IPS-18c (cell line): ENCODE data around the gene DEPDC5.
"Not testable (repeated sequence)": the region's sequence is repeated elsewhere in the genome, so short reads cannot be mapped to it uniquely, and the experiment has no call there.

Experiments
- H3K4me3 ChIP-seq: 2 replicates; pipeline ENCODE4 v1.7.0; 2013; ENCODE audit warnings: low read depth, mild to moderate bottlenecking, low read length, moderate library complexity; ENCODE audit not compliant: insufficient read depth
- H3K9me3 ChIP-seq: one replicate; pipeline ENCODE4 v1.6.1; 2013; ENCODE audit warnings: mild to moderate bottlenecking, low read length, moderate library complexity; ENCODE audit not compliant: control insufficient read depth, insufficient read depth

Gene DEPDC5

DNA sequence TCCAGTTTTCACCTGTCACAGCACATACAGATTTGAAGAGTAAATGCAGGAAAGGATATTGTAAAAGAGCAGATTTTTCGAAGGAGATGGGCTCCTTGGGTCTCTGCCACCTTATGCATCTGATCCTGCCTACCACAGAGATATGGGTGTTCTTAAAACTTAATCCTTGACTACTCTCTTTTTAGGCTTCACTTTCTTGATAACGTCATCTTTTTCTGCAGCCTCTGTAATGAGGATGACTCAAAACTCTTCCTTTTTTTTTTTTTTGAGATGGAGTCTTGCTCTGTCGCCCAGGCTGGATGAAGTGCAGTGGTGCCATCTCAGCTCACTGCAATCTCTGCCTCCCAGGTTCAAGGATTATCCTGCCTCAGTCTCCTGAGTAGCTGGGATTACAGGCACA lies 11.7 kb upstream of the DEPDC5 start:
- H3K9me3 ChIP-seq: no peaks in the 10 kb centered on the region
- no peak overlapping the region for H3K4me3 ChIP-seq

DNA sequence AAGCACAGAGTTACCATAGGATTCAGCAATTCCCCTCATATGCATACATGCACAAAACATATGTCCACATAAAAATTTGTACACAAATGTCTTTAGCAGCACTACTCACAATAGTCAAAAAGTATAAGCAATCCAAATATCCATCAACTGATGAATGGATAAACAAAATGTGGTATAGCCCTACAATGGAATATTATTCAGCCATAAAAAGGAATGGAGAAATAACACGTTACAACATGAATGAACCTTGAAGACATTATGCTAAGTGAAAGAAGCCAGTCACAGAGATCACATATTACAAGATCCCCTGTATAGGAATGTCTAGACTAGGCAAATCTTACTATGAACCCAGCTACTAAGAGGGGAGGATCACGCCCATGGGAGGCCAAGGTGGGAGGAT lies 11.1 kb upstream of the DEPDC5 start:
- no peaks in the 10 kb centered on the region for H3K9me3 ChIP-seq
- H3K4me3 ChIP-seq: no peak overlapping the region

DNA sequence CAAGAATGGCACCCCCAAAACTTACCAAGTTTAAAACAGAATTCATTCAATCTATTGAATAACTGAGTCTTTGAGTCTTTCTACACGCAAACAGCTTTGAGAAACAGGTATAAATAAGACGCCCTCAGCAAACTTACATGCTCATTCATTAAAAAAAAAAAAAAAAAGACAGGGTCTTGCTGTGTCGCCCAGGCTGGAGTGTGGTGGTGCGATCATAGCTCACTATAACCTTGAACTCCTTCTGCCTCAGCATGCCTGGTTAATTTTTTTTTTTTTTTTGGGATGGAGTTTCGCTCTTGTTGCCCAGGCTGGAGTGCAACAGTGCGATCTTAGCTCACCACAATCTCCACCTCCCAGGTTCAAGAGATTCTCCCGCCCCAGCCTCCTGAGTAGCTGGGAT lies 9.9 kb upstream of the DEPDC5 start:
- H3K4me3 ChIP-seq: no peak overlapping the region
- H3K9me3 ChIP-seq: no peaks in the 10 kb centered on the region

DNA sequence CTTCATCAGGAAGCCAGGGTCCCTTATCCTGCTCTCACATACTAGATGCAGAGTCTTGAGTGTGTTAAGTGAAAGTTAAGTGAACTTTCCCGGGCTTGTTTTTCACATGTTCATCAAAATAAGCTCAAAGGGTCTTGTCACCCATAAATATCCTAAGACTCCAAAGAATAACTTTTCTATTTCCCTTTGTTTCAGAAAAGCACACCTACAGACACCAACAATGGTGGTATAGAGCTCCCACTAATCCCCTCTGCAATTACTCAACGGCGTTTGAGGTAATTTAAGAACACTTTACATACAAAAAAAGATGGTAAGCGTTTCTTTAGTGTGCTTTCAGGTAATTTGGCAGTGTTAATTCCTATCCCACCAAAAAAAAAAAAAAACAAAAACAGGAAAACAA lies 6.4 kb upstream of the DEPDC5 start:
- Histone ChIP-seq H3K4me3 (no peak overlapping the region; the same call in none of the 2 replicates), H3K9me3 (no peaks in the 10 kb centered on the region)

DNA sequence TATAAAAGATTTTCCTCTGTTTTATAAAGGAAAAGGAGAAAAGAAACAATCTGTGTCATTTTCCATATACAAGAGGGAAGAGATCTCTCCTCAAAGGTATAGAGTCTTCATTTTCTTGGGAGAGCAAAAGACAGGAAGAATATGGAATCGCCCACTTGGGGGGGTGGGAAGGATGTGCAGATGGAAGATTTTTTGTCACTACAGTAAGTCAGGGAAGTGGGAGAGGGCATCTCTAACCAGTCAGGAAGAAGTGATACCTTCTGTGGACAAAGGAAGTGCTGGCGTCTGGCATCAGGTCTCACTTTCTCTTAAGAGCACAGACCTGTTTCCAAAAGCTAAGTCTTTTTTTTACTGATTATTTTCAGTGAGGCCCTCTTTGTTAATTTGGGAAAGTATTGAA lies 5.3 kb upstream of the DEPDC5 start:
- peaks cover under 1% of the 10 kb centered on the region for H3K9me3 ChIP-seq
- H3K4me3 ChIP-seq: peak overlapping the region; percentile 98

DNA sequence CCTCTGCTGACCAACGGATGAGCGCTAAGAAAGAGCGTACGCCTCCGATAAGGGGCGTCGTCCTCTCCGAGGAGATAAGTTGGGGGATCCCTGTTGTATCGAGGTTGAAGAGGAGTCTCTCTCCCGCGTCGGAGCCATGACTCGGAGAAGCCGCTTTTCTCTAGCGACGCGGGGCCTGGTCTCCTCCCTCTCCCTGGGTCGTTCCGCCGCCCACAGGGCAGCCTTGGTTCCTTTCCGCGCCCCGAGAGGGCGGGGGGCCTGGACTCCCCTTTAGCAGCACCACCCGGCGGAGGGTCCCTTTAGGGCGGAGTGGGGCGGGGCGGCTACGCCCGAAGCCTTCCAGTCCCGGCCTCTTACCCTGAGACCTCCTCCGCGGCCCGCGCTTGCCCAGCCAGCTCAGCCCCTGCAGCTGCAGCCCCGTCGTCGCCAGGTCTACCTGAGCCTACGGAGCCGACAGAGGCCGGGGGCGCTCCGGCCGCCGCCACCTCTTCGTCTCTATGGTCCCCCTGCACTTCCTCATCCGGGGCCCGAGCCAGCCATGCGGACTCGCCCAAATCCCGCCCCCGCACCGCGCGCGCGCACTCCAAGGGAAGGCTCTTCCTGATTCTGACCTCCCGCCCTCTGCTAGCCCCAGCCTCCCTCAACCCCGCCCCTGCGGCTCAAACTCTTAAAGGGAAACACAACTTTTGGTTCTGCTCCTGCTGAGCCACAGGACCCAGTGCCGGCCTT lies 4.0 kb upstream of the DEPDC5 start, which contains the start of gene PRR14L:
Gene PRR14L (minus strand): TSS at position 497 of the 729 bp plus-strand sequence. CDS start 11,272 bp downstream, outside the sequence.
- Histone ChIP-seq H3K9me3 (peaks cover 3% of the 10 kb centered on the region), H3K4me3 (peak within 1 kb of the TSS; percentile 98)

DNA sequence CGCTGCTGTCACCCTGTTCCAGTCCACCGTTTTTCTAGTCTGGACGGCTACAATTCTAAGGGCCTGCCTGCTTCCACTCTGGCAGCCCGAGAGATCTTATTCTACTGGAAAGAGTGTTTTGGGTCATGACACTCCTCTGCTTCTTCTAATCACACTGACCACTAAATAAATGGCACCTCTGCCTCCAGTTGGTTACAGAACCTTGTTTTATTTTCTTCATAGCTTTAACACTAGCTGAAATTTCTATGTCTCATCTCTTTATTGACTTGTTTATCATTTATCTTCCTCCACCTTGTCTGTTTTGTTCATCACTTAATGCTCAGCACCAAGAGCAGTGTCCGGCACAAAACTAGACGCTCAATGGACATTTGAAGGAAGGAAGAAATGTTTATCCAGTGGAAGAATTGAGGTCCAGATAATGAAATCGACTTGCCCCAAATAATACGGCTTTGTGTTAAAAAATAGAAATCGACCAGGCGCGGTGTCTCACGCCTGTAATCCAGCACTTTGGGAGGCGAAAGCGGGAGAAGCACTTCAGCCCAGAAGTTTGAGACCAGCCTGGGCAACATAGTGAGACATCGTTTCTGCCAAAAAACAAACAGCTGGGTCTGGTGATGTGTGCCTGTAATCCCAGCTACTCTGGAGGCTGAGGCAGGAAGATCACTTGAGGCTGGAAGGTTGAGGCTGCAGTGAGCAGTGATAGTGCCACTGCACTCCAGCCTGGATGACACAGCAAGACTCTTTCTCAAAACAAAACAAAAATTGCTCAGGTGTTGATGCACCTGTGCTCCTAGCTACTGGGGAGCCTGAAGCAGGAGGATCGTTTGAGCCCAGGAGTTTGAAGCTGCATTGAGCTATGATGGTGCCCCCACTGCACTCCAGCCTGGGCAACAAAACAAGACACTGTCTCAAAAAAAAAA lies 3.2 kb upstream of the DEPDC5 start:
- Histone ChIP-seq H3K4me3 (no peak overlapping the region; the same call in 1 of the 2 replicates), H3K9me3 (peaks cover 3% of the 10 kb centered on the region)

DNA sequence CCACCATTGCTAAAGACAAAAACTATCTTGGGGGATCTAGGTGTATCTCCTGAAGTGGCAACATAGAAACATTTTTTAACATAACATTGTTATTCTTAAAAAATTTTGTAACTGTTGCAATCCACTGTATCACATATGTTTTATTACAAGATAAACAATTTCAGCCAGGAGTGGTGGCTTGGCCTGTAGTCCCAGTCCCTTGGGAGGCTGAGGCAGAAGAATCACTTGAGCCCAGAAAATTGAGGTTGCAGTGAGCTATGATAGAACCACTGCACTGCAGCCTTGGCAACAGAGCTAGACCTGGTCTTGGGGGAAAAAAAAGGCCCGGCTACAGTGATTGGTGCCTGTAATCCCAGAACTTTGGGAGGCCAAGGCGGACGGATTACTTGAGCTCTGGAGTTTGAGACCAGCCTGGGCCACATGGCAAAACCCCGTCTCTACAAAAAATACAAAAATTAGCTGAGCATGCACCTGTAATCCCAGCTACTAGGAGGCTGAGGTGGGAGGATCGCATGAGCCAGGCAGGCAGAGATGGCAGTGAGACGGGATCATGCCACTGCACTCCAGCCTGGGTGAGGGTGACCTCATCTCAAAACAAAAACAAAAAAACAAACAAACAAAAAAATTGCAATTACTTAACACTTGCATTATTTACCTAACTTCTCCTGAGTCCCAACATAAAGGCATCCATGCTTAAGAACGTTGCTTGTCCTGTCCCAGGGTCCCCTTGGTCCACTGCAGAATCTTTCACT lies 1.5 kb upstream of the DEPDC5 start:
- H3K4me3 ChIP-seq: no peak overlapping the region
- peaks cover 3% of the 10 kb centered on the region for H3K9me3 ChIP-seq

DNA sequence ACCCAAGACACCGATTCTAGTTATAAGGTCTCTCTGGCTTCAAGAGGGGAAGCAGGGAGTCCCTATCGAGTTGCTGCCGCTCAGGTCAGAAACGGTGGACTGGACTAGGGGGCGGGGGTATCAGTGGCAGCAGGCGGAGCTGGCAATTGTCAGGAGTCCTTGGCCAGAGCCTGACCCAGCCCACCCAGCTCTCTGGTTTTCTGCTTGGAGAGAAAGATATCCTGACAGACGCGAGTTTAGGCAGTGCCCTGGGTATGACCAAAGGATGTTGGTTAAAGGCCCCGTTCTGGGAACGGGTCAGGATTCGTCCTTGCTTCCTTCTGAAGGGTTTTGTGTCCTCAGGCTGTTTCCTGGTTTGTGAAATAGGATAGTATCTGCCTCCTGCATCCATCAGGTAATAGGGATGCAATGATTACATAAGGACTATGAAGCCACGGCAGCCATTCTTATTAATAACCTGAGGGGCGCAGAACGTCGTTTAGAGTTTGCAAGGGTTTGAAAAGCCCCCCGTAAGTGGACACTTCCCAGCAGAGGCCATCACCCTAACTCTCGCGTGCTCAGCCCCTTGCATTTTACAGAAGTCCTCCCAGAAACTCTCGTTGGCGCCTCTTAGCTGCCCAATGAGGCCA lies 700 bp upstream of the DEPDC5 start:
- Histone ChIP-seq H3K4me3 (peak overlapping the region; percentile 87), H3K9me3 (peaks cover 3% of the 10 kb centered on the region)

DNA sequence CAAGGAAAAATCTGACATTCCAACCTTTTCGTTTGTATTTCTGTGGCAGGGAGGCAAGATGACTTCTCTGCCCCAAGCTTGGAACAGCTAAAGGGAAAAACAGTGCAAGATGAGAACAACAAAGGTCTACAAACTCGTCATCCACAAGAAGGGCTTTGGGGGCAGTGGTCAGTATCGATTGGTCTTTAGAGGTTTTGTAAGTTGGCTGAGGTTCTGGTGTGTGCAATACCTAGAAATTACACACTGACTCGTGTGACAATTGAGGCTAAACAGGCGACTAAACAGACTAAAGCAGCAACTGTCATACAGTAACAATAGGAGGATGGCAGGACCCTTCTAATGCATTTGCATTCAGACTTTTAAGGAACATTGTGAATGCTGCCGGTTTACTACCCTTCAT lies 994 bp downstream of the DEPDC5 start:
- H3K9me3 ChIP-seq: peaks cover 3% of the 10 kb centered on the region
- H3K4me3 ChIP-seq: peak overlapping the region; percentile 87; the same call in 1 of the 2 replicates

DNA sequence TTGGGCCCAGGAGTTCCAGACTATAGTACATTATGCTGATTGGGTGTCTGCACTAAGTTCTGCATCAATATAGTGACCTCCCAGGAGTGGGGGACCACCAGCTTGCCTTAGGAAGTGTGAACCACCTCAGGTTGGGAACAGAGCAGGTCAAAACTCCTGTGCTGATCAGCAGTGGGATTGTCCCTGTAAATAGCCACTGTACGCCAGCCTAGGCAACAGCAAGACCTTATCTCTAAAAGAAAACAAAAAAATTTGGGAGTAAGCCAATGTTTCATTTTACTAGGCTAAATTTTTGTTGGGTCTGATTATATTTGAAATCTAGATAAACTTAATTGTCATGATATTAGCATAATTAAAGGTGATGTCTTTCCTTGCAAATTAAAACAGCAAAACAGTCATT lies 3.4 kb downstream of the DEPDC5 start:
- Histone ChIP-seq H3K4me3 (no peak overlapping the region), H3K9me3 (peaks cover 3% of the 10 kb centered on the region)

DNA sequence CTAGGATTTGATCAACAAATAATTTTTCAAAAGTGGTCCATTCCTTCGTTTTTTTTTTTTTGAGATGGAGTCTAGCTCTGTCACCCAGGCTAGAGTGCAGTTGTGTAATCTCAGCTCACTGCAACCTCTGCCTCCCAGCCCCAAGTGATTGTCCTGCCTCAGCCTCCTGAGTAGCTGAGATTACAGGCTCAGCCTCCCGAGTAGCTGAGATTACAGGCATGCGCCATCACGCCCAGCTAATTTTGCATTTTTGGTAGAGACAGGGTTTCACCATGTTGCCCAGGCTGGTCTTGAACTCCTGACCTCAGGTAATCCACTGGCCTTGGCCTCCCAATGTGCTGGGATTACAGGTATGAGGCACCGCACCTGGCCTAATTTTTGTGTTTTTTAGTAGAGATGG lies 5.0 kb downstream of the DEPDC5 start:
- not testable (repeated sequence) for H3K9me3 ChIP-seq, H3K4me3 ChIP-seq

DNA sequence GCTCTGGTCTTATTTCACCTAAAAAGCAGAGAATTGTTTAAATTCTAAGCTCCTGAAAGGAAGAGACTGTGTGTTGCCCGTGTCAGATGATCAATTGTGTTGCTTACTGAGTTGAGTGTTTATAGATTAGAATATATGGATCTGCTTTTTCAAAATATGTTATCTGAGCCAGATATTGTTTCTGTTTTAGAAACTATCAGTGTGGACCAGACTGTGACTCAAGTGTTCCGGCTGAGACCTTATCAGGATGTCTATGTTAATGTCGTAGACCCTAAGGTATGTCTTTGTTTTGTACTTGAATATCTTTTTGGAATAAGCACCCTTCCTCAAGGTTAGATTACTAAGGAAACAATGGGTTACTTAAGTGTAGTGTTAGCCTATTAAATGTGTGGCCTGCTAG lies 11.0 kb downstream of the DEPDC5 start:
- Histone ChIP-seq H3K9me3 (peaks cover 2% of the 10 kb centered on the region), H3K4me3 (no peak overlapping the region)

DNA sequence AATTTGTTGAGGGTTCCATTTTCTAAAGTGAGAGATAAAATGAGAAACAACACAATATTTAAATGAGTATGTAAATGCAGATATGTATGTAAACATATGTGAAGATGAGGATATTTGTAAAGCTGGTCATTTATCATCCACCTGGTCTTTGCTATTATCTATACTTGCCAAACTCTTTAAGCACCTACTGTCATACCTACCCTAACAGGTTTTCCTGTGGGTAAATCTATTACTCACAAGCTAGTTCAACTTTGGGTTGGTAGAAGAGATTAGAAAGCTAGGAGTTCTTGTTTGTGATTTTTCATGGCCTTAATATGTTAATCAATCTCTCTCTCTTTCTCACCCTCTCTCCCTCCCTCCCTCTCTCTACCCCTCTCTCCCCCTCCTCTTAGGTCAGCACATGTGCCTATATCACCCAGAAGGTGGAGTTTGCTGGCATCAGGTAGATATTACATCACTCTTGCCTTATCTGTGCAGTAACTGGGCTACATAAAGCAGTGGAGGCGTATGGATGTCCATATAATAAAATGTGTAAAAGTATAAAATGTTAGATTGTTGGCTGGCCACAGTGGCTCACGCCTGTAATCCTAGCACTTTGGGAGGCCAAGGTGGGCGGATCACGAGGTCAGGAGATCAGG lies 14.7 kb downstream of the DEPDC5 start:
- H3K4me3 ChIP-seq: no peak overlapping the region

DNA sequence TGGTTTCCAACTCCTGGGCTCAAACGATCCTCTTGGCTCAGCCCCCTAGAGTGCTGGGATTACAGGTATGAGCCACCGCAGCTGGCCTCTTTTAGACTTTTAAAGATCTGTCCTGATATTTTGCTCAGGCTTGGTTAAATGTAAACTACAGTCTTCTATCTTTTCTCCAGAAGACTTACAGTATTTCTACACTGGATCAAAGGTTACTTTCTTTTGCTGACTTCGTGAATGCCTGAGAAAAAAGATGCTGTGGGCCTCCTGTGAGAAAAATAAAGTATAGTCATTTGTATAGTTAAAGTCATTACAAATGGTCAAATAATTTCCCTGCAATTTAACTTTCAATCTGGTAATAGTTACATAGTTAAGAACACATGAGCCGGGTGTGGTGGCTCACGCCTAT lies 19.6 kb downstream of the DEPDC5 start:
- Histone ChIP-seq H3K9me3 (no peaks in the 10 kb centered on the region), H3K4me3 (no peak overlapping the region)

More for the DNA sequence above, 14.7 kb downstream of the DEPDC5 start:
- peaks cover 2% of the 10 kb centered on the region for H3K9me3 ChIP-seq

DNA sequence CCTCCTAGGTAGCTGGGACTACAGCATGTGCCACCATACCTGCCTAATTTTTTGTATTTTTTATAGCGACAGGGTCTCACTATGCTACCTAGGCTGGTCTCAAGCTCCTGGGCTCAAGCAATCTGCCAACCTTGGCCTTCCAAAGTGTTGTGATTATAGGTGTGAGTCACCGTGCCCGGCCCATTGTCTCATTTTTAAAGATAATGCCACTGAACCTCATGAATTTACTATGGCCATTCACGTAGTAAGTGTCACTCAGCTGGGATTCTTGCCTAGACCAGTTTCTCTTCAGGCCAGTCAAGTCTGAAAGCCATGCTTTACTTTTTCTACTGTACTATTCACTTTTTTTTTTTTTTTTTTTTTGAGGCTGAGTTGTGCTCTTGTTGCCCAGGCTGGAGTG lies 22.4 kb downstream of the DEPDC5 start:
- Histone ChIP-seq H3K9me3 (no peaks in the 10 kb centered on the region), H3K4me3 (no peak overlapping the region)

DNA sequence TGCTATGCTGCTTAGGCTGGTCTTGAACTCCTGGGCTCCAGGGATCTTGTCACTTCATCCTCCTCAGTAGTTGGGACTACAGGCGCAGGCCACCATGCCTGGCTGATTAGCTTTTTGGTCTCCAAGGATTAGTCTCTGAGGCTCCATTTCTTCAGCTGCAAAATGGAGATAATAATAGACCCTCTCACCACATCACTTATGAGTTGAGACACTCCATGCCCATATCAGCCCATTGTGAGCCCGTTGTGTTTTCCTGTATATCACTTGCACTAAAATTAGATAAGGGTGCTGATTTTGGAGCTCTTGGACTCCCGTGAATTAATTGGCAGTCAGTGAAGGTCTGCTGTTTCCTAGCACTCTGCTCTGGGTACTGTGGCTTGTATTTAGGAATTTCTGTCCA lies 36.0 kb downstream of the DEPDC5 start:
- no peak overlapping the region for H3K4me3 ChIP-seq
- no peaks in the 10 kb centered on the region for H3K9me3 ChIP-seq
